Superior temporal gyrus (tissue), 1 donor: ENCODE data around the gene MRPL18.
"Not testable (repeated sequence)": the region's sequence is repeated elsewhere in the genome, so short reads cannot be mapped to it uniquely, and the experiment has no call there.

Experiments used
- DNase-seq: peaks from one replicate; pipeline ENCODE4 v3.0.0-alpha.2; 2016; ENCODE audit errors: extremely low spot score

MRPL18 gene

GRCh38 chr6:159772196-159772595 lies 18.1 kb upstream of the MRPL18 start:
- no peak for DNase-seq

GRCh38 chr6:159777240-159777904 lies 12.9 kb upstream of the MRPL18 start:
- no peak for DNase-seq

GRCh38 chr6:159778131-159778530 lies 12.1 kb upstream of the MRPL18 start:
- DNase-seq, result no peak

GRCh38 chr6:159778542-159779103 lies 11.6 kb upstream of the MRPL18 start:
- no peak for DNase-seq

GRCh38 chr6:159788276-159788675 lies 2.0 kb upstream of the MRPL18 start:
- DNase-seq, result no peak

- DNase-seq, result no peak
Observed at GRCh38 chr6:159788753-159789376, 1.4 kb upstream of the MRPL18 start.

- peak; percentile 100 for DNase-seq
Observed at GRCh38 chr6:159789377-159790148, 704 bp upstream of the MRPL18 start, which contains the start of gene TCP1. Gene TCP1, minus strand, starts transcription at chr6:159789602. Its CDS starts 134 bp downstream, at chr6:159789468.

- DNase-seq, result no peak
Observed at GRCh38 chr6:159790956-159791598, 810 bp downstream of the MRPL18 start.

- DNase-seq, result not testable (repeated sequence)
Observed at GRCh38 chr6:159794976-159795375, 4.7 kb downstream of the MRPL18 start.

GRCh38 chr6:159797554-159797953 lies 7.3 kb downstream of the MRPL18 start:
- DNase-seq, result no peak

- no peak for DNase-seq
Observed at GRCh38 chr6:159800141-159800865, 10.0 kb downstream of the MRPL18 start, which contains the start of gene PNLDC1. Gene PNLDC1, plus strand, starts transcription at chr6:159800276. Its CDS starts 32 bp downstream, at chr6:159800308.

GRCh38 chr6:159801935-159802334 lies 11.7 kb downstream of the MRPL18 start:
- DNase-seq, result no peak

GRCh38 chr6:159804504-159804903 lies 14.2 kb downstream of the MRPL18 start:
- no peak for DNase-seq

GRCh38 chr6:159805440-159806020 lies 15.3 kb downstream of the MRPL18 start:
- DNase-seq, result no peak

- DNase-seq, result no peak
Observed at GRCh38 chr6:159806021-159806458, 15.8 kb downstream of the MRPL18 start.

- no peak for DNase-seq
Observed at GRCh38 chr6:159807150-159807858, 17.0 kb downstream of the MRPL18 start.

GRCh38 chr6:159808647-159809046 lies 18.4 kb downstream of the MRPL18 start:
- peak; percentile 80 for DNase-seq

GRCh38 chr6:159809149-159809548 lies 18.9 kb downstream of the MRPL18 start:
- no peak for DNase-seq

- DNase-seq, result no peak
Observed at GRCh38 chr6:159813781-159814180, 23.5 kb downstream of the MRPL18 start.

- DNase-seq, result no peak
Observed at GRCh38 chr6:159815410-159815809, 25.1 kb downstream of the MRPL18 start.
